B cell (primary cell): ENCODE data around the gene RARRES1. TPM values are rescaled to one million over a fixed set of nuclear protein-coding genes. Genes with fewer than 3 reads are reported as not detected.

Source experiments
- ATAC-seq: fragments of 200-7000 bp; cut with Tn5 transposase; one replicate; pipeline ENCODE4 v1.10.0; 2021; ENCODE audit warnings: low read depth, mild to moderate bottlenecking, moderate number of reproducible peaks, moderate library complexity
- CTCF ChIA-PET: fragments of 350-600 bp; sonication (Branson Sonifier 250); formaldehyde crosslinking; loops from one replicate; lab custom pipeline; 2021; ENCODE audit warnings: antibody characterized with exemption, inconsistent platforms; lab: Charles Lee
- POLR2A ChIA-PET: fragments of 350-600 bp; sonication (Branson Sonifier 250); formaldehyde crosslinking; loops from one replicate; lab custom pipeline; 2021; ENCODE audit warnings: antibody characterized with exemption; lab: Charles Lee
- DNase-seq: peaks from one replicate; pipeline ENCODE4 v3.0.0; 2013
- H2AFZ ChIP-seq: 2 replicates; pipeline ENCODE4 v1.6.1; 2012; ENCODE audit warnings: mild to moderate bottlenecking, low read depth, low read length; ENCODE audit not compliant: insufficient read depth, poor library complexity, severe bottlenecking
- H3K27ac ChIP-seq, 2 donors: 1 replicate in 1 of 2; 2 replicates in 1 of 2; pipeline ENCODE4 v1.5.1; 2012 to 2013; ENCODE audit warnings: low read length in 2 of 2, mild to moderate bottlenecking in 2 of 2, moderate library complexity in 1 of 2
- H3K27me3 ChIP-seq, 4 experiments: fragments of 200-600 bp in 1 of 4; sonication (generic) in 1 of 4; replicated peaks in 1 of 4; 1 replicate in 2 of 4; 2 replicates in 2 of 4; pipeline versions ENCODE4 v1.6.1 to v1.7.0; 2013 to 2016; ENCODE audit warnings: low read length in 3 of 4, mild to moderate bottlenecking in 2 of 4, mixed read lengths in 1 of 4, moderate library complexity in 1 of 4; ENCODE audit not compliant: insufficient read depth in 4 of 4, control insufficient read depth in 3 of 4; ENCODE audit errors: control extremely low read depth in 1 of 4
- H3K36me3 ChIP-seq, 2 experiments: replicated peaks in 1 of 2; 1 replicate in 1 of 2; 2 replicates in 1 of 2; pipeline versions ENCODE4 v1.6.1 to v1.7.1; 2013; ENCODE audit warnings: low read length in 1 of 2; ENCODE audit not compliant: insufficient read depth in 2 of 2, control insufficient read depth in 1 of 2; ENCODE audit errors: control extremely low read depth in 1 of 2, extremely low read depth in 1 of 2
- H3K4me1 ChIP-seq, 2 donors: fragments of 200-600 bp in 1 of 2; sonication (generic) in 1 of 2; 1 replicate in 1 of 2; 2 replicates in 1 of 2; pipeline versions ENCODE4 v1.5.1 to v1.6.1; 2013 to 2017; ENCODE audit warnings: low read length in 2 of 2; ENCODE audit not compliant: control insufficient read depth in 2 of 2, insufficient read depth in 2 of 2
- H3K4me2 ChIP-seq: replicated peaks from 2 replicates; pipeline ENCODE3; 2012; ENCODE audit warnings: mild to moderate bottlenecking, low read depth, low read length; ENCODE audit not compliant: poor library complexity, severe bottlenecking
- H3K4me3 ChIP-seq, 5 experiments: fragments of 200-600 bp in 1 of 5; sonication (generic) in 1 of 5; 1 replicate in 3 of 5; 2 replicates in 2 of 5; pipeline versions ENCODE4 v1.5.1 to v1.7.0; 2011 to 2016; ENCODE audit warnings: low read length in 4 of 5, mild to moderate bottlenecking in 4 of 5, low read depth in 2 of 5, control low read depth in 1 of 5, moderate library complexity in 1 of 5; ENCODE audit not compliant: insufficient read depth in 1 of 5; ENCODE audit errors: control extremely low read depth in 1 of 5, extremely low read depth in 1 of 5
- H3K79me2 ChIP-seq: fragments of 200-600 bp; sonication (generic); one replicate; pipeline ENCODE4 v1.6.0; 2016; ENCODE audit warnings: low read length; ENCODE audit not compliant: control insufficient read depth, insufficient read depth
- H3K9ac ChIP-seq: fragments of 200-600 bp; sonication (generic); 2 replicates; pipeline ENCODE4 v1.6.1; 2017; ENCODE audit warnings: mild to moderate bottlenecking, low read length, moderate library complexity
- H3K9me3 ChIP-seq, 3 donors: one replicate each; pipeline versions ENCODE4 v1.6.1 to v1.7.1; 2013; ENCODE audit warnings: low read length in 2 of 3; ENCODE audit not compliant: control insufficient read depth in 2 of 3, insufficient read depth in 1 of 3; ENCODE audit errors: control extremely low read depth in 1 of 3
- H4K20me1 ChIP-seq: 2 replicates; pipeline ENCODE4 v1.6.0; 2012; ENCODE audit warnings: mild to moderate bottlenecking, low read length; ENCODE audit not compliant: insufficient read depth, control insufficient read depth, poor library complexity, severe bottlenecking
- H3K27ac Mint-ChIP-seq: one replicate; pipeline ENCODE4 v1.8.0; 2021; ENCODE audit warnings: mixed read lengths
- H3K27me3 Mint-ChIP-seq: one replicate; pipeline ENCODE4 v1.8.0; 2021; ENCODE audit warnings: mixed read lengths
- H3K4me1 Mint-ChIP-seq: one replicate; pipeline ENCODE4 v1.8.0; 2021; ENCODE audit warnings: mixed read lengths
- H3K4me3 Mint-ChIP-seq: one replicate; pipeline ENCODE4 v1.8.0; 2021; ENCODE audit warnings: mixed read lengths
- H3K9me3 Mint-ChIP-seq: one replicate; pipeline ENCODE4 v1.8.0; 2022; ENCODE audit warnings: mixed read lengths; ENCODE audit not compliant: insufficient read depth
- EZH2 ChIP-seq: IDR thresholded peaks from 2 replicates; pipeline ENCODE4 v1.6.1; 2012; ENCODE audit warnings: borderline replicate concordance, low read depth, mild to moderate bottlenecking, moderate library complexity, low read length; ENCODE audit not compliant: insufficient read depth, poor library complexity, severe bottlenecking
- WGBS: methylation state at CpG from one replicate; pipeline ENCODE4 v1.1.5; 2013; ENCODE audit warnings: missing lambda C conversion rate; ENCODE audit not compliant: insufficient coverage; 5-methylcytosine and 5-hydroxymethylcytosine counted together
- intact Hi-C: fragments of 100-400 bp; cut with micrococcal nuclease; formaldehyde crosslinking; loops from one replicate; pipeline ENCODE4 v1.10.0; 2022
- polyA minus RNA-seq: library from RNA; depleted of rRNA, polyadenylated mRNA; stranded (reverse); fragments of >200 nt; gene quantifications from 2 replicates; pipeline ENCODE4 v1.2.3, GENCODE V29; 2012
- polyA plus RNA-seq: library from polyadenylated mRNA; depleted of rRNA; stranded (reverse); fragments of >200 nt; gene quantifications from 2 replicates; pipeline ENCODE4 v1.2.3, GENCODE V29; 2012
- total RNA-seq, 2 donors: library from RNA; stranded (reverse); fragments of 120-200 nt in 1 of 2; gene quantifications; 1 replicate in 1 of 2; 2 replicates in 1 of 2; pipeline versions ENCODE4 v1.2.3 to v1.2.4, GENCODE V29; 2013 to 2022
- TF ChIP-seq, protein P1 (sequence below): fragments of 200-600 bp; IDR thresholded peaks from one replicate; pipeline ENCODE4 v1.8.0; 2022; ENCODE audit warnings: antibody characterized with exemption, mild to moderate bottlenecking

The RARRES1 gene
- total RNA-seq, result not detected in 2 replicates
- 0.16 TPM for total RNA-seq (2013)
- polyA plus RNA-seq, result not detected in 2 replicates
- polyA minus RNA-seq, result not detected in 2 replicates

DNA sequence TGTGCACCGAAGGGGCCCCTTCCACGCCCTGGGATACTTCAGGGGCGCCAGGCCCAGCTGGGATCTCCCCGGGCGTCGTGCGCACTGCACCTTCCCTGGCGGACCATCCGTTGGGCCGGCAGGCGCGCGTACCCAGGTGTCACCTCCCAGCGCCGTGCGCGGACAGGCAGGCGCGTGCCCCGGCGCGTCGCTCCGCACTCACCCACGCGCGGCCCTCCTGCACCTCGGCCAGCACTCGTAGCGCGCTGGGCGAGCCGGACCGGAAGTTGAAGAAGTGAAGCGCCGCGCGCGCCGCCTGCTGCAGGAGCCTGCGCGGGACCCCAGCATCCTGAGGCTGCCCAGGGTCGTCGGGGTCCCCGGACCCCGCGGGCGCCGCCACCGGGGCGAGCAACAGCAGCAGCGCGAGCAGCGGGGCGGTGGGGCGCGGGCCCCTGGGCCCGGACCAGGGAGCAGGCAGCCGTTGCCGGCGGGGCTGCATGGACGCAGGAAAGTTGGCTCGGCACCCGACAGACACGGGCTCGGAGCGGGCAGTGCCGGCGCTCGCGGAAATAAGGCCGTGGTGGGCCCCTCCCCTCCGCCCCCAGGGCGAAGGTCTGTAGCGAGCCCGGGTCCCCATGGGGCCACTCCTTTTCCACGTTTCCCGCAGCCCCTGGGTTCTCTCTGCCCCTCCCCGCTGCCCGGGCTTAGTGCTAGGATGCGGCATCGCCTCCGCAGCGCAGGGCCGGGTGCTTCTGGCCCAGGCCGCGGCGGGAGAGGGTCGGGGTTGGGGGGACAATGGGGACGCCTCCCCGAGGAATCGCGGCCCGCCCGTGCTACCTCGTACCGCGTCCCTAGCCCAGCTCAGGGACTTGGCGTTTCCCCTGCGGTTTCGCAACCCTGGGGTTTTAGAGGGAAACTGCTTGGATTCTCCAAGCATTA, at the start of gene RARRES1:
TSS of gene RARRES1 (minus strand) at position 520 of the 918 bp plus-strand sequence. CDS start at position 478, 42 bp downstream.
- H3K4me2 ChIP-seq, result peak within 1 kb of the TSS; percentile 87
- no peak for TF ChIP-seq EZH2
- TF ChIP-seq, protein P1, sequence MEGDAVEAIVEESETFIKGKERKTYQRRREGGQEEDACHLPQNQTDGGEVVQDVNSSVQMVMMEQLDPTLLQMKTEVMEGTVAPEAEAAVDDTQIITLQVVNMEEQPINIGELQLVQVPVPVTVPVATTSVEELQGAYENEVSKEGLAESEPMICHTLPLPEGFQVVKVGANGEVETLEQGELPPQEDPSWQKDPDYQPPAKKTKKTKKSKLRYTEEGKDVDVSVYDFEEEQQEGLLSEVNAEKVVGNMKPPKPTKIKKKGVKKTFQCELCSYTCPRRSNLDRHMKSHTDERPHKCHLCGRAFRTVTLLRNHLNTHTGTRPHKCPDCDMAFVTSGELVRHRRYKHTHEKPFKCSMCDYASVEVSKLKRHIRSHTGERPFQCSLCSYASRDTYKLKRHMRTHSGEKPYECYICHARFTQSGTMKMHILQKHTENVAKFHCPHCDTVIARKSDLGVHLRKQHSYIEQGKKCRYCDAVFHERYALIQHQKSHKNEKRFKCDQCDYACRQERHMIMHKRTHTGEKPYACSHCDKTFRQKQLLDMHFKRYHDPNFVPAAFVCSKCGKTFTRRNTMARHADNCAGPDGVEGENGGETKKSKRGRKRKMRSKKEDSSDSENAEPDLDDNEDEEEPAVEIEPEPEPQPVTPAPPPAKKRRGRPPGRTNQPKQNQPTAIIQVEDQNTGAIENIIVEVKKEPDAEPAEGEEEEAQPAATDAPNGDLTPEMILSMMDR, result no peak
- H3K79me2 ChIP-seq, result no peaks in the 10 kb centered on the region
- peak within 1 kb of the TSS in 3 of 5 experiments; percentile 41 to 59 (median 49) for H3K4me3 ChIP-seq
- WGBS, result 6% methylated on average over 101 of the region's 101 CpGs
- peak; percentile 42 for DNase-seq
- peaks cover 0 to 9% (median 3%) of the 10 kb centered on the region in 4 experiments for H3K27me3 ChIP-seq
- H3K4me1 Mint-ChIP-seq, result peaks cover 15% of the 10 kb centered on the region
- peak within 1 kb of the TSS; percentile 61 for H3K9ac ChIP-seq
- ATAC-seq, result peak; percentile 56
- H3K9me3 Mint-ChIP-seq, result no peaks in the 10 kb centered on the region
- H3K27me3 Mint-ChIP-seq, result peaks cover 5% of the 10 kb centered on the region
- peak within 1 kb of the TSS; percentile 65 for H2AFZ ChIP-seq
- ChIA-PET CTCF (no interaction called here), POLR2A (no interaction called here)
- no peak within 1 kb of the TSS for H3K27ac Mint-ChIP-seq
- intact Hi-C loops, result no loop called here
- H3K4me1 ChIP-seq, result peaks cover 16 to 20% of the 10 kb centered on the region in 2 donors
- H4K20me1 ChIP-seq, result no peaks in the 10 kb centered on the region
- H3K4me3 Mint-ChIP-seq, result peak within 1 kb of the TSS; percentile 70
- H3K27ac ChIP-seq, result no peak within 1 kb of the TSS
- no peaks in the 10 kb centered on the region for H3K36me3 ChIP-seq
- peaks cover 0 to 8% (median 7%) of the 10 kb centered on the region in 3 donors for H3K9me3 ChIP-seq

DNA sequence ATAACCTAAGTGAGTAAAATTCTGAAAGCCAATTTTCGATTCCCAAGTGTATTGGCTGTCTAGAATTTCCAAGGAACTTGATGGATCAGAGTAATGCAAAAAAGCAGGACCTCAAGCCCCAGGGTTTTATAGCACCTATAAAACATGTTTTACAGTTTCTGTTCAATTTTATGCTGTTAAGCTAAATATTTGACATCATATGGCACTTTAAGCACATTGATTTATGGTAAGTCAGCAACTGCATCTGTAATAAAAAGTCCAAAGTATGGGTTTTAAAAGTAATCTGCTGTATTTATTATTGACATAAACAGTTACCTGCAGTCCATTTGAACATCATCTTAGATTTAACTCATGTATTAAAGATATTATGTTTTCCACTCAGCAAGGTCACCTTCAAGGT, 49.6 kb upstream of the RARRES1 start:
- no peak overlapping the region for H3K4me3 ChIP-seq
- no CpG with 5 or more reads among the region's 1 CpG for WGBS
- no peak overlapping the region for H3K27ac ChIP-seq
- no peaks in the 10 kb centered on the region for H4K20me1 ChIP-seq
- H3K27me3 Mint-ChIP-seq, result no peaks in the 10 kb centered on the region
- H3K9me3 Mint-ChIP-seq, result no peaks in the 10 kb centered on the region
- ATAC-seq (no peak), DNase-seq (no peak)
- no peaks in the 10 kb centered on the region for H3K4me1 ChIP-seq
- intact Hi-C loops, result no loop called here
- H2AFZ ChIP-seq, result no peak overlapping the region
- H3K4me2 ChIP-seq, result no peak overlapping the region
- no peak overlapping the region for H3K27ac Mint-ChIP-seq
- TF ChIP-seq, protein P1, result no peak
- no peak overlapping the region for H3K9ac ChIP-seq
- no peak overlapping the region for H3K4me3 Mint-ChIP-seq
- POLR2A ChIA-PET, result no interaction called here
- CTCF ChIA-PET, result no interaction called here
- no peaks in the 10 kb centered on the region for H3K79me2 ChIP-seq
- H3K27me3 ChIP-seq, result no peaks in the 10 kb centered on the region
- no peaks in the 10 kb centered on the region for H3K4me1 Mint-ChIP-seq
- H3K9me3 ChIP-seq, result no peaks in the 10 kb centered on the region
- H3K36me3 ChIP-seq, result no peaks in the 10 kb centered on the region
